ENCODE data around the gene AK3.

GRCh38 chr9:4713849-4714248 is 27.2 kb downstream of the AK3 start:
- TF ChIP-seq EP300 (IDR thresholded peaks at IDR 0.05; ENCODE audit: borderline replicate concordance) (no peak), RAD21 (IDR thresholded peaks at IDR 0.05; ENCODE audit: low read depth) (no peak), YY1 (IDR thresholded peaks at IDR 0.05; ENCODE audit: low read depth) (no peak), MAX (IDR thresholded peaks at IDR 0.05) (no peak)

All from Ishikawa (cell line).